ENCODE data around the gene CADPS2. TPM values are rescaled to one million over a fixed set of nuclear protein-coding genes. Genes with fewer than 3 reads are reported as not detected.

CADPS2 gene
- total and polyA plus RNA-seq, 2 donors (not counting 3 experiments of a cell fraction or from before 2014, with no cell fraction given): 9.5 to 22.6 TPM

DNA sequence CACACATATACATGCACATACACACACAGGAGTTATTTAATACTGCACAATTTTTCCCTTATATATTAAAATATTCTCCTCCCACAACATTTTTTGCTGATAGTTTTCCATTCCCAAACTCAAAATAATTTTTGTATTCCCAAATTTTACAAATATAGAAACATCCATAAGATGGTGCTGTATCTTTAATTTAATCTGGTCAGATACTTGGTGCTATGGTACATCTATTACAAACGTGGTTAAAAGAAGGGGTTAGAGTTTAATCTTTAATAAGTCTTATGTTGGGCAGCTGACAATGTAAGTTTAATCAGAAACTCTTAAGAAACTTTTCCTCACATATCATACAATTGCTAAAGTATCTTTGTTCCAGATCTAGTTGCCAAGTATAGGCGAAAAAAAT, 10.2 kb upstream of the CADPS2 start:
- dilution Hi-C loops (cut with MboI; ENCODE audit: extremely low pct_ligation_motif_present, low sequenced_read_pairs) (no loop called here), intact Hi-C loops (cut with micrococcal nuclease) (loop anchor here (1.0 to 5.0 kb wide), 3 partner anchors 158 to 471 kb away; no protein-coding TSS in a partner anchor)
- POLR2A ChIA-PET: no interaction called here
- Histone ChIP-seq H3K27ac (ENCODE audit: insufficient read depth, low read depth, low read length) (no peak overlapping the region), H3K9ac (replicated peaks; ENCODE audit: extremely low read depth, insufficient read depth, low read length) (no peak overlapping the region), H3K4me2 (ENCODE audit: insufficient read depth, low read length) (no peak overlapping the region), H3K27me3 (ENCODE audit: control insufficient read depth in 2 of 2, insufficient read depth in 2 of 2, low read length in 2 of 2) (no peaks in the 10 kb centered on the region), H2AFZ (ENCODE audit: low read depth, low read length) (no peak overlapping the region), H3K4me3 (replicated peaks in 1 of 3; ENCODE audit: insufficient read depth in 1 of 3, low read depth in 1 of 3, low read length in 3 of 3) (no peak overlapping the region), H3K9me1 (replicated peaks; ENCODE audit: control insufficient read depth, extremely low read depth, insufficient read depth, low read length) (no peaks in the 10 kb centered on the region), H3K36me3 (ENCODE audit: control insufficient read depth in 2 of 2, extremely low read depth in 1 of 2, insufficient read depth in 2 of 2, low read length in 2 of 2) (no peaks in the 10 kb centered on the region), H3K9me3 (replicated peaks; ENCODE audit: control insufficient read depth, insufficient read depth, low read length) (no peaks in the 10 kb centered on the region), H3K4me1 (ENCODE audit: control insufficient read depth, extremely low read depth, insufficient read depth, low read length) (no peaks in the 10 kb centered on the region), H3K79me2 (ENCODE audit: control insufficient read depth, insufficient read depth, low read length) (no peaks in the 10 kb centered on the region), H4K20me1 (replicated peaks; ENCODE audit: control insufficient read depth, extremely low read depth, insufficient read depth, low read length) (no peaks in the 10 kb centered on the region)
- FAIRE-seq (no peak), DNase-seq (ENCODE audit: low read depth, low spot score) (no peak)
- CTCF ChIA-PET: interaction anchor here (2.4 kb wide), 1 partner anchor 471 kb away, joined by 7 read pairs; no protein-coding TSS in a partner anchor
- TF ChIP-seq POLR2AphosphoS5 (IDR thresholded peaks at IDR 0.05; ENCODE audit: insufficient read depth, low read depth, low read length) (no peak), JUN (IDR thresholded peaks at IDR 0.05; ENCODE audit: borderline replicate concordance, insufficient read depth, insufficient read length, low read depth) (no peak), EZH2 (IDR thresholded peaks at IDR 0.05; ENCODE audit: borderline replicate concordance, low read depth, low read length, severe bottlenecking) (no peak), MYC (IDR thresholded peaks at IDR 0.05; ENCODE audit: low read depth, low read length) (no peak), GATA2 (IDR thresholded peaks at IDR 0.05; ENCODE audit: insufficient read depth, insufficient read length, low read depth, low read length) (no peak), FOS (IDR thresholded peaks at IDR 0.05; ENCODE audit: borderline replicate concordance, insufficient read depth, low read length) (no peak), POLR2A (IDR thresholded peaks at IDR 0.05; ENCODE audit: low read depth, low read length) (no peak)
- TF ChIP-seq, protein P1, sequence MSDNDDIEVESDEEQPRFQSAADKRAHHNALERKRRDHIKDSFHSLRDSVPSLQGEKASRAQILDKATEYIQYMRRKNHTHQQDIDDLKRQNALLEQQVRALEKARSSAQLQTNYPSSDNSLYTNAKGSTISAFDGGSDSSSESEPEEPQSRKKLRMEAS (IDR thresholded peaks at IDR 0.05; ENCODE audit: insufficient read depth, insufficient read length): no peak
- TF ChIP-seq, protein P2, sequence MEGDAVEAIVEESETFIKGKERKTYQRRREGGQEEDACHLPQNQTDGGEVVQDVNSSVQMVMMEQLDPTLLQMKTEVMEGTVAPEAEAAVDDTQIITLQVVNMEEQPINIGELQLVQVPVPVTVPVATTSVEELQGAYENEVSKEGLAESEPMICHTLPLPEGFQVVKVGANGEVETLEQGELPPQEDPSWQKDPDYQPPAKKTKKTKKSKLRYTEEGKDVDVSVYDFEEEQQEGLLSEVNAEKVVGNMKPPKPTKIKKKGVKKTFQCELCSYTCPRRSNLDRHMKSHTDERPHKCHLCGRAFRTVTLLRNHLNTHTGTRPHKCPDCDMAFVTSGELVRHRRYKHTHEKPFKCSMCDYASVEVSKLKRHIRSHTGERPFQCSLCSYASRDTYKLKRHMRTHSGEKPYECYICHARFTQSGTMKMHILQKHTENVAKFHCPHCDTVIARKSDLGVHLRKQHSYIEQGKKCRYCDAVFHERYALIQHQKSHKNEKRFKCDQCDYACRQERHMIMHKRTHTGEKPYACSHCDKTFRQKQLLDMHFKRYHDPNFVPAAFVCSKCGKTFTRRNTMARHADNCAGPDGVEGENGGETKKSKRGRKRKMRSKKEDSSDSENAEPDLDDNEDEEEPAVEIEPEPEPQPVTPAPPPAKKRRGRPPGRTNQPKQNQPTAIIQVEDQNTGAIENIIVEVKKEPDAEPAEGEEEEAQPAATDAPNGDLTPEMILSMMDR (IDR thresholded peaks at IDR 0.05; ENCODE audit: extremely low read depth in 1 of 2, insufficient read depth in 1 of 2, low read depth in 1 of 2, low read length in 2 of 2): no peak
- no TSS peak for BruUV-seq (replicated peaks)
